HepG2 (cell line): ENCODE data around the gene NPDC1. TPM values are rescaled to one million over a fixed set of nuclear protein-coding genes. Genes with fewer than 3 reads are reported as not detected.

Experiments used
- ATRX ChIP-seq: sonication (generic); formaldehyde crosslinking; IDR thresholded peaks from 2 replicates; pipeline ENCODE4 v1.4.0; 2020; ENCODE audit warnings: missing genetic modification reagents, borderline replicate concordance
- EP300 ChIP-seq, 3 experiments: sonication (generic) in 1 of 3; formaldehyde crosslinking in 1 of 3; IDR thresholded peaks; 2 replicates each; pipeline versions ENCODE4 v1.5.1 to v1.6.1; 2011 to 2020; ENCODE audit warnings: low read depth in 2 of 3, low read length in 2 of 3, borderline replicate concordance in 1 of 3, improper control_type of control experiment in 1 of 3, mild to moderate bottlenecking in 1 of 3, missing genetic modification reagents in 1 of 3, moderate library complexity in 1 of 3
- HDAC1 ChIP-seq: sonication (generic); formaldehyde crosslinking; IDR thresholded peaks from 2 replicates; pipeline ENCODE4 v1.5.1; 2020; ENCODE audit warnings: mild to moderate bottlenecking, missing genetic modification reagents
- PTBP1 ChIP-seq: fragments of 200-400 bp; formaldehyde crosslinking; IDR thresholded peaks from 2 replicates; pipeline ENCODE4 v1.6.1; 2018; ENCODE audit warnings: low read length, low read depth; ENCODE audit not compliant: poor library complexity, severe bottlenecking
- SAP130 ChIP-seq: IDR thresholded peaks from 2 replicates; pipeline ENCODE4 v1.6.1; 2016; ENCODE audit warnings: low read depth
- SIN3A ChIP-seq: IDR thresholded peaks from 2 replicates; pipeline ENCODE4 v1.6.1; 2011; ENCODE audit warnings: low read depth, mild to moderate bottlenecking, control low read depth, low read length, borderline replicate concordance
- TAF1 ChIP-seq: sonication (generic); formaldehyde crosslinking; IDR thresholded peaks from 2 replicates; pipeline ENCODE4 v1.4.0; 2020; ENCODE audit warnings: missing genetic modification reagents
- ZFP37 ChIP-seq: sonication (generic); formaldehyde crosslinking; IDR thresholded peaks from 2 replicates; pipeline ENCODE4 v1.4.0; 2020; ENCODE audit warnings: missing genetic modification reagents, borderline replicate concordance
- ZMYM2 ChIP-seq: sonication (generic); formaldehyde crosslinking; IDR thresholded peaks from 2 replicates; pipeline ENCODE4 v1.8.0; 2022; ENCODE audit warnings: mild to moderate bottlenecking, missing genetic modification reagents
- ZNF205 ChIP-seq: IDR thresholded peaks from 2 replicates; pipeline ENCODE4 v1.6.1; 2018; ENCODE audit warnings: missing biosample characterization, missing genetic modification reagents
- ZNF34 ChIP-seq: sonication (generic); formaldehyde crosslinking; IDR thresholded peaks from 2 replicates; pipeline ENCODE4 v1.4.0; 2020; ENCODE audit warnings: mild to moderate bottlenecking, missing genetic modification reagents, borderline replicate concordance
- ZNF350 ChIP-seq: sonication (generic); formaldehyde crosslinking; IDR thresholded peaks from 2 replicates; pipeline ENCODE4 v1.4.0; 2020; ENCODE audit warnings: mild to moderate bottlenecking, low read depth, missing genetic modification reagents, borderline replicate concordance
- ZNF354B ChIP-seq: sonication (generic); formaldehyde crosslinking; IDR thresholded peaks from 2 replicates; pipeline ENCODE4 v1.8.0; 2022; ENCODE audit warnings: mild to moderate bottlenecking, missing genetic modification reagents
- ZNF431 ChIP-seq: sonication (generic); formaldehyde crosslinking; IDR thresholded peaks from 2 replicates; pipeline ENCODE4 v1.9.0; 2022; ENCODE audit warnings: missing genetic modification reagents, low read depth, mild to moderate bottlenecking, borderline replicate concordance
- ZNF441 ChIP-seq: sonication (generic); formaldehyde crosslinking; IDR thresholded peaks from 2 replicates; pipeline ENCODE4 v1.7.0; 2021; ENCODE audit warnings: missing genetic modification reagents, borderline replicate concordance
- ZNF556 ChIP-seq: sonication (generic); formaldehyde crosslinking; IDR thresholded peaks from 2 replicates; pipeline ENCODE4 v1.4.0; 2020; ENCODE audit warnings: mild to moderate bottlenecking, missing genetic modification reagents, borderline replicate concordance
- ZNF589 ChIP-seq: sonication (generic); formaldehyde crosslinking; conservative IDR thresholded peaks from 2 replicates; pipeline ENCODE4 v1.8.0; 2022; ENCODE audit warnings: mild to moderate bottlenecking, moderate library complexity, missing genetic modification reagents
- polyA plus RNA-seq, 8 experiments: library from polyadenylated mRNA; depleted of rRNA in 3 of 8; stranded (reverse) in 7 of 8; unstranded in 1 of 8; fragments of >200 nt; fragmentation: Illumina TruSeq in 4 of 8; extraction: Trizol in 4 of 8; gene quantifications; 2 replicates each; pipeline versions ENCODE4 v1.2.1 to v1.2.3, GENCODE V29; 2011 to 2016; ENCODE audit warnings: low read depth in 4 of 8, missing spikeins in 1 of 8, mixed read lengths in 1 of 8; ENCODE audit not compliant: insufficient read depth in 1 of 8
- total RNA-seq, 5 experiments: library from RNA; depleted of rRNA; stranded (reverse); fragments of >200 nt; fragmentation: Illumina TruSeq; extraction: Trizol; gene quantifications; 2 replicates each; pipeline ENCODE4 v1.2.3, GENCODE V29; 2016; ENCODE audit warnings: low read depth in 1 of 5
- TF ChIP-seq, protein P1 (sequence below): sonication (generic); formaldehyde crosslinking; IDR thresholded peaks from 2 replicates; pipeline ENCODE4 v1.5.0; 2020; ENCODE audit warnings: mild to moderate bottlenecking, missing genetic modification reagents
- TF ChIP-seq, protein P2 (sequence below): IDR thresholded peaks from 2 replicates; pipeline ENCODE4 v1.6.1; 2016; ENCODE audit warnings: missing compliant biosample characterization, missing genetic modification reagents, borderline replicate concordance
- TF ChIP-seq, protein P3 (sequence below): sonication (generic); formaldehyde crosslinking; IDR thresholded peaks from 2 replicates; pipeline ENCODE4 v1.9.0; 2022; ENCODE audit warnings: missing genetic modification reagents, mild to moderate bottlenecking, borderline replicate concordance
- TF ChIP-seq, protein P4 (sequence below): sonication (generic); formaldehyde crosslinking; IDR thresholded peaks from 2 replicates; pipeline ENCODE4 v1.5.0; 2020; ENCODE audit warnings: mild to moderate bottlenecking, missing genetic modification reagents

Gene NPDC1
- total and polyA plus RNA-seq, 2 of the 13 experiments (the other 11 are each of a cell fraction or from before 2014, with no cell fraction given): 0.84 to 5.4 TPM

DNA sequence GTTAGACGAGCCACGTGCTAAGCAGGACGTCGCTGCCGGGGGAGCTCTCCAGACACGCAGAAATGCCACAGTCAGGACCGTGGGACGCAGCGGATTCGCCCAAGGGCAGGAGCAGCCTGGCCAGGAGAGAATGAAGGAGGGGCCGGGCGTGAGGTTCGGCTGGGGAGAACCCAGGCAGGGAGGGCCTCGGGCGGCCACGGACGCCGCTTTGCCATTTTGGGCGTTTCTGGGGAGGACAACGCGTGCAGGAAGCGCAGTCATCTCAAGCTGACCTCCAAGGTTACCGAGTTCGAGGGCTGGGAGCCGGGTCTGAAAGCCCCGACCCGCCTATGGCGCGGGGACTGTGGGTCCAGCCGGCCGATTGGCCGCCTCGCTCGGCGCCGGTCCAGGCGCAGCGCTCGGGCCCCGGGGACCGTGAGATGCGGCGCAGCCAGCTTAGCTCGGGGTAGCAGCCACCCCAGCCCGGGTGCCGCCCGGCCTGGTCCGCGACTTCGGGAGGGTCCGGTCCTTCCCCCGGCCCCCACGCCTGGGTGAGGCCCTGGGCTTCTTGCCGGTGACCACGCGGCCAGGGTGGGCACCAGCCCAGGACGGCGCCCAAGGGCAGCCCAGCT, 40.0 kb upstream of the NPDC1 start (continued):
- TF ChIP-seq, protein P1, sequence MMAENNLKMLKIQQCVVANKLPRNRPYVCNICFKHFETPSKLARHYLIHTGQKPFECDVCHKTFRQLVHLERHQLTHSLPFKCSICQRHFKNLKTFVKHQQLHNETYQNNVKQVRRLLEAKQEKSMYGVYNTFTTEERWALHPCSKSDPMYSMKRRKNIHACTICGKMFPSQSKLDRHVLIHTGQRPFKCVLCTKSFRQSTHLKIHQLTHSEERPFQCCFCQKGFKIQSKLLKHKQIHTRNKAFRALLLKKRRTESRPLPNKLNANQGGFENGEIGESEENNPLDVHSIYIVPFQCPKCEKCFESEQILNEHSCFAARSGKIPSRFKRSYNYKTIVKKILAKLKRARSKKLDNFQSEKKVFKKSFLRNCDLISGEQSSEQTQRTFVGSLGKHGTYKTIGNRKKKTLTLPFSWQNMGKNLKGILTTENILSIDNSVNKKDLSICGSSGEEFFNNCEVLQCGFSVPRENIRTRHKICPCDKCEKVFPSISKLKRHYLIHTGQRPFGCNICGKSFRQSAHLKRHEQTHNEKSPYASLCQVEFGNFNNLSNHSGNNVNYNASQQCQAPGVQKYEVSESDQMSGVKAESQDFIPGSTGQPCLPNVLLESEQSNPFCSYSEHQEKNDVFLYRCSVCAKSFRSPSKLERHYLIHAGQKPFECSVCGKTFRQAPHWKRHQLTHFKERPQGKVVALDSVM (CRISPR knock-in tag): peak; percentile 8
- 0 out of 2 replicates have a peak, but pooled peaks have one; percentile 22 for TF ChIP-seq TAF1 (CRISPR knock-in tag)
- TF ChIP-seq, protein P2, sequence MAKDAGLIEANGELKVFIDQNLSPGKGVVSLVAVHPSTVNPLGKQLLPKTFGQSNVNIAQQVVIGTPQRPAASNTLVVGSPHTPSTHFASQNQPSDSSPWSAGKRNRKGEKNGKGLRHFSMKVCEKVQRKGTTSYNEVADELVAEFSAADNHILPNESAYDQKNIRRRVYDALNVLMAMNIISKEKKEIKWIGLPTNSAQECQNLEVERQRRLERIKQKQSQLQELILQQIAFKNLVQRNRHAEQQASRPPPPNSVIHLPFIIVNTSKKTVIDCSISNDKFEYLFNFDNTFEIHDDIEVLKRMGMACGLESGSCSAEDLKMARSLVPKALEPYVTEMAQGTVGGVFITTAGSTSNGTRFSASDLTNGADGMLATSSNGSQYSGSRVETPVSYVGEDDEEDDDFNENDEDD (CRISPR knock-in tag): 0 out of 2 replicates have a peak, but pooled peaks have one; percentile 35
- TF ChIP-seq PTBP1: peak; percentile 69
- TF ChIP-seq, protein P3, sequence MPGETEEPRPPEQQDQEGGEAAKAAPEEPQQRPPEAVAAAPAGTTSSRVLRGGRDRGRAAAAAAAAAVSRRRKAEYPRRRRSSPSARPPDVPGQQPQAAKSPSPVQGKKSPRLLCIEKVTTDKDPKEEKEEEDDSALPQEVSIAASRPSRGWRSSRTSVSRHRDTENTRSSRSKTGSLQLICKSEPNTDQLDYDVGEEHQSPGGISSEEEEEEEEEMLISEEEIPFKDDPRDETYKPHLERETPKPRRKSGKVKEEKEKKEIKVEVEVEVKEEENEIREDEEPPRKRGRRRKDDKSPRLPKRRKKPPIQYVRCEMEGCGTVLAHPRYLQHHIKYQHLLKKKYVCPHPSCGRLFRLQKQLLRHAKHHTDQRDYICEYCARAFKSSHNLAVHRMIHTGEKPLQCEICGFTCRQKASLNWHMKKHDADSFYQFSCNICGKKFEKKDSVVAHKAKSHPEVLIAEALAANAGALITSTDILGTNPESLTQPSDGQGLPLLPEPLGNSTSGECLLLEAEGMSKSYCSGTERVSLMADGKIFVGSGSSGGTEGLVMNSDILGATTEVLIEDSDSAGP (CRISPR knock-in tag): 0 out of 2 replicates have a peak, but pooled peaks have one; percentile 25
- no peak for TF ChIP-seq SAP130 (CRISPR knock-in tag)
- TF ChIP-seq SIN3A: no peak
- no peak for TF ChIP-seq HDAC1 (CRISPR knock-in tag)
- 0 out of 2 replicates have a peak, but pooled peaks have one; percentile 57 for TF ChIP-seq ZNF354B (CRISPR knock-in tag)
- TF ChIP-seq, protein P4, sequence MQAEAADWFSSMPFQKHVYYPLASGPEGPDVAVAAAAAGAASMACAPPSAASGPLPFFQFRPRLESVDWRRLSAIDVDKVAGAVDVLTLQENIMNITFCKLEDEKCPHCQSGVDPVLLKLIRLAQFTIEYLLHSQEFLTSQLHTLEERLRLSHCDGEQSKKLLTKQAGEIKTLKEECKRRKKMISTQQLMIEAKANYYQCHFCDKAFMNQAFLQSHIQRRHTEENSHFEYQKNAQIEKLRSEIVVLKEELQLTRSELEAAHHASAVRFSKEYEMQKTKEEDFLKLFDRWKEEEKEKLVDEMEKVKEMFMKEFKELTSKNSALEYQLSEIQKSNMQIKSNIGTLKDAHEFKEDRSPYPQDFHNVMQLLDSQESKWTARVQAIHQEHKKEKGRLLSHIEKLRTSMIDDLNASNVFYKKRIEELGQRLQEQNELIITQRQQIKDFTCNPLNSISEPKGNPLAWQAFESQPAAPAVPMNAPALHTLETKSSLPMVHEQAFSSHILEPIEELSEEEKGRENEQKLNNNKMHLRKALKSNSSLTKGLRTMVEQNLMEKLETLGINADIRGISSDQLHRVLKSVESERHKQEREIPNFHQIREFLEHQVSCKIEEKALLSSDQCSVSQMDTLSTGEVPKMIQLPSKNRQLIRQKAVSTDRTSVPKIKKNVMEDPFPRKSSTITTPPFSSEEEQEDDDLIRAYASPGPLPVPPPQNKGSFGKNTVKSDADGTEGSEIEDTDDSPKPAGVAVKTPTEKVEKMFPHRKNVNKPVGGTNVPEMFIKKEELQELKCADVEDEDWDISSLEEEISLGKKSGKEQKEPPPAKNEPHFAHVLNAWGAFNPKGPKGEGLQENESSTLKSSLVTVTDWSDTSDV (CRISPR knock-in tag): 0 out of 2 replicates have a peak, but pooled peaks have one; percentile 82
- TF ChIP-seq ZNF205 (CRISPR knock-in tag): no peak
- TF ChIP-seq ZNF589: peak; percentile 86
- TF ChIP-seq ATRX (CRISPR knock-in tag): no peak
- TF ChIP-seq ZNF431 (CRISPR knock-in tag): peak; percentile 32; the same call in 1 of the 2 replicates
- peak; percentile 47; the same call in 1 of the 2 replicates for TF ChIP-seq ZMYM2 (CRISPR knock-in tag)
- no peak for TF ChIP-seq ZNF350 (CRISPR knock-in tag)
- TF ChIP-seq ZNF441 (CRISPR knock-in tag): peak; percentile 7; the same call in 1 of the 2 replicates
- TF ChIP-seq ZFP37 (CRISPR knock-in tag): no peak
- no peak for TF ChIP-seq EP300 (IDR thresholded peaks at IDR 0.05; ENCODE audit: low read depth in 2 of 2, low read length in 2 of 2)
- TF ChIP-seq EP300 (CRISPR knock-in tag; IDR thresholded peaks at IDR 0.05; ENCODE audit: borderline replicate concordance): no peak
- TF ChIP-seq ZNF34 (CRISPR knock-in tag): no peak
- peak; percentile 67; the same call in 1 of the 2 replicates for TF ChIP-seq ZNF556 (CRISPR knock-in tag)
